Measurements from ENCODE around the gene MPP2.

DNA sequence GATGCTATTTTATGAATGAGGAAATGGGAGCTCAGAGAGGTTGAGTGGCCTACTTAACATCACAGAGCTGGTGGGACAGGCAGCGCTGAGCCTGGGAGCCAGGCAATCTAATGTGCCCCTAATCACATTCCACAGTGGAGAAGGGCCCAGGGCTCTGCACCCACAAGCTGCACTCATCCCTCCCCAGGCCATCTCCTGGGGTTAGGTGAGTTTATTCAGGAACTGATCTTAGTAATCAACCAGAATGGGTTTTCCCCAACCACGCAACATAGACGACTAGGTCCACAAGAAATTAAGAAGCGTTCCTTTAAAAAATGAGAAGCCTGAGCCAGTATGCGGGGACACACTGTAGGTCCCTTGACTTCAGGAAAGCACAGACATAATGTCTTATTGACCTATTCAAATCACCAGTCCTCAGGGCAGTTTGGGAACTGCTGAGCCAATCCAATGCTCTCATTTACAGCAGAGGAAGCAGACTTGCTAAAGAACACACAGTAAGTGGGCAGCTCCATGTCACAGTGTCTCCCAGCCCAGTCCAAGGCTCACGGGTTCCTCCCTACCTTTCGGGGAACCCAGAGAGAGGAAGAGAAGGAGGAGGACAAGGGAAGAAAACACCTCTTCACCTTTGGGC is 76.7 kb downstream of the MPP2 start:
- TF ChIP-seq CTCF (IDR thresholded peaks at IDR 0.05; ENCODE audit: low read depth, low read length, poor library complexity, severe bottlenecking) (no peak), EZH2phosphoT487 (IDR thresholded peaks at IDR 0.05; ENCODE audit: borderline replicate concordance, low read length) (no peak)
